GM23248 (cell line): ENCODE results near the gene THOP1. TPM values are rescaled to one million over a fixed set of nuclear protein-coding genes. Genes with fewer than 3 reads are reported as not detected.
"Not testable (repeated sequence)": the region's sequence is repeated elsewhere in the genome, so short reads cannot be mapped to it uniquely, and the experiment has no call there.

Experiments
- DNase-seq: peaks from one replicate; pipeline ENCODE4 v3.0.0-alpha.2; 2015
- H2AFZ ChIP-seq: fragments of 200-600 bp; sonication (generic); 2 replicates; pipeline ENCODE4 v1.6.1; 2016; ENCODE audit warnings: antibody characterized with exemption
- H3F3A ChIP-seq: fragments of 200-600 bp; sonication (generic); 2 replicates; pipeline ENCODE4 v1.6.1; 2016; ENCODE audit warnings: mild to moderate bottlenecking, antibody characterized with exemption, mixed run types; ENCODE audit not compliant: insufficient read depth
- H3K27ac ChIP-seq: fragments of 200-600 bp; sonication (generic); 2 replicates; pipeline ENCODE4 v1.5.1; 2016; ENCODE audit warnings: mild to moderate bottlenecking
- H3K27me3 ChIP-seq: fragments of 200-600 bp; sonication (generic); replicated peaks from 2 replicates; pipeline ENCODE4 v1.6.1; 2016; ENCODE audit warnings: mild to moderate bottlenecking; ENCODE audit not compliant: insufficient read depth
- H3K36me3 ChIP-seq: fragments of 200-600 bp; sonication (generic); 2 replicates; pipeline ENCODE4 v1.6.1; 2016; ENCODE audit warnings: low read depth, mild to moderate bottlenecking
- H3K4me1 ChIP-seq: fragments of 200-600 bp; sonication (generic); 2 replicates; pipeline ENCODE4 v1.6.1; 2016; ENCODE audit warnings: mild to moderate bottlenecking; ENCODE audit not compliant: insufficient read depth
- H3K4me2 ChIP-seq: fragments of 200-600 bp; sonication (generic); one replicate; pipeline ENCODE4 v1.6.1; 2016; ENCODE audit warnings: mild to moderate bottlenecking; ENCODE audit not compliant: unreplicated experiment
- H3K4me3 ChIP-seq: fragments of 200-600 bp; sonication (generic); 2 replicates; pipeline ENCODE4 v1.5.1; 2016; ENCODE audit warnings: mild to moderate bottlenecking
- H3K79me2 ChIP-seq: fragments of 200-600 bp; sonication (generic); 2 replicates; pipeline ENCODE4 v1.6.1; 2016; ENCODE audit warnings: mild to moderate bottlenecking; ENCODE audit not compliant: insufficient read depth
- H3K9ac ChIP-seq: fragments of 200-600 bp; sonication (generic); 2 replicates; pipeline ENCODE4 v1.6.1; 2016; ENCODE audit warnings: mild to moderate bottlenecking
- H3K9me2 ChIP-seq: fragments of 200-600 bp; sonication (generic); 2 replicates; pipeline ENCODE4 v1.6.1; 2016; ENCODE audit warnings: mixed run types, mild to moderate bottlenecking, moderate library complexity; ENCODE audit not compliant: insufficient read depth
- H3K9me3 ChIP-seq: fragments of 200-600 bp; sonication (generic); one replicate; pipeline ENCODE4 v1.6.1; 2017; ENCODE audit warnings: low read depth
- H4K20me1 ChIP-seq: fragments of 200-600 bp; sonication (generic); 2 replicates; pipeline ENCODE4 v1.6.0; 2016; ENCODE audit not compliant: insufficient read depth
- EZH2 ChIP-seq: fragments of 200-600 bp; sonication (generic); IDR thresholded peaks from 2 replicates; pipeline ENCODE4 v1.6.1; 2018; ENCODE audit warnings: antibody characterized with exemption, mild to moderate bottlenecking; ENCODE audit not compliant: insufficient read depth, poor library complexity, severe bottlenecking
- EZH2phosphoT487 ChIP-seq: fragments of 200-600 bp; sonication (generic); IDR thresholded peaks from 2 replicates; pipeline ENCODE4 v1.6.1; 2018; ENCODE audit warnings: antibody characterized with exemption, moderate library complexity, mild to moderate bottlenecking, low read depth; ENCODE audit not compliant: insufficient read depth
- WGBS, 2 experiments: methylation state at CpG; one replicate each; pipeline ENCODE4 v1.1.6; 2015 to 2017; ENCODE audit warnings: low lambda C conversion rate in 2 of 2, low coverage in 1 of 2; ENCODE audit errors: missing lambda C conversion rate in 2 of 2; 5-methylcytosine and 5-hydroxymethylcytosine counted together
- in situ Hi-C: fragments of 300-500 bp; cut with MboI; formaldehyde crosslinking; loops from 2 replicates; pipeline ENCODE4 v1.15.0; 2020
- polyA plus RNA-seq: library from polyadenylated mRNA; unstranded; fragments of >200 nt; fragmentation: Nextera tagmentation; extraction: Ambion mirVana; gene quantifications from 2 replicates; pipeline ENCODE4 v1.2.1, GENCODE V29; 2016
- total RNA-seq: library from RNA; depleted of rRNA; stranded (reverse); fragments of >200 nt; shearing (Covaris generic); gene quantifications from 2 replicates; pipeline ENCODE4 v1.2.3, GENCODE V29; 2014

The THOP1 gene
- total and polyA plus RNA-seq, 2 experiments from 2014 or later, result 64.8 to 136 TPM

- Histone ChIP-seq H3K79me2 (no peaks in the 10 kb centered on the region), H3K4me2 (no peak overlapping the region), H3K4me3 (no peak overlapping the region), H3K36me3 (no peaks in the 10 kb centered on the region), H4K20me1 (no peaks in the 10 kb centered on the region), H3F3A (no peaks in the 10 kb centered on the region), H3K9me3 (no peaks in the 10 kb centered on the region), H3K9me2 (no peaks in the 10 kb centered on the region), H3K27me3 (no peaks in the 10 kb centered on the region), H3K27ac (no peak overlapping the region), H3K4me1 (no peaks in the 10 kb centered on the region), H2AFZ (no peak overlapping the region), H3K9ac (no peak overlapping the region)
- TF ChIP-seq EZH2phosphoT487, result no peak
- TF ChIP-seq EZH2, result no peak
- in situ Hi-C loops, result no loop called here
- WGBS, 2 experiments, result 80% methylated on average over 15 of the region's 15 CpGs
- DNase-seq, result no peak
Measured at GRCh38 chr19:2815923-2816322, 30.6 kb downstream of the THOP1 start.

DNA sequence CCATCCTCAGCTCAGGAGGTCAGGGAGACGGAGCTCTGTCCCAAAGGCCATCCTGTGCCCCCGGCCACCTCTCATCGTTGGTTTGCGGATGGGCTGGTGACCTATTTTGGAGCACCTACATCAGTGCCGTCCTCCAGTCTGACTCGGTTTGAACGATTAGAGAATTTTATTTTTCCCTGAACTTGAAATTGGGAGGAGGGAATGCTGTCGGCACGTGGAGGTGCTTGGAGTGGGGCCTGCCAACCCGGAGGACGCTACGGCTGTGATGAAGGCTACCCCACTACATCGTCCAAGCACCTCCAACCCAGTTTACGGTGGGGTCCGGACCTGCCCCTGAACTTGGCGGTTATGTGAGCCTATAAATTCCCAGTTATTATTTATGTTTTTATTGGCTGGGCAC, 31.3 kb downstream of the THOP1 start:
- H3K4me1 ChIP-seq, result no peaks in the 10 kb centered on the region
- no peaks in the 10 kb centered on the region for H3K9me3 ChIP-seq
- no peaks in the 10 kb centered on the region for H4K20me1 ChIP-seq
- H3K4me3 ChIP-seq, result no peak overlapping the region
- in situ Hi-C loops, result no loop called here
- no peak for TF ChIP-seq EZH2phosphoT487
- H3K9me2 ChIP-seq, result no peaks in the 10 kb centered on the region
- no peak overlapping the region for H2AFZ ChIP-seq
- H3K36me3 ChIP-seq, result no peaks in the 10 kb centered on the region
- no peak overlapping the region for H3K27ac ChIP-seq
- DNase-seq, result no peak
- no peak overlapping the region for H3K9ac ChIP-seq
- WGBS, 2 experiments, result 79 to 80% methylated on average over 16 of the region's 16 CpGs
- no peak overlapping the region for H3K4me2 ChIP-seq
- H3F3A ChIP-seq, result no peaks in the 10 kb centered on the region
- H3K79me2 ChIP-seq, result no peaks in the 10 kb centered on the region
- H3K27me3 ChIP-seq, result no peaks in the 10 kb centered on the region

DNA sequence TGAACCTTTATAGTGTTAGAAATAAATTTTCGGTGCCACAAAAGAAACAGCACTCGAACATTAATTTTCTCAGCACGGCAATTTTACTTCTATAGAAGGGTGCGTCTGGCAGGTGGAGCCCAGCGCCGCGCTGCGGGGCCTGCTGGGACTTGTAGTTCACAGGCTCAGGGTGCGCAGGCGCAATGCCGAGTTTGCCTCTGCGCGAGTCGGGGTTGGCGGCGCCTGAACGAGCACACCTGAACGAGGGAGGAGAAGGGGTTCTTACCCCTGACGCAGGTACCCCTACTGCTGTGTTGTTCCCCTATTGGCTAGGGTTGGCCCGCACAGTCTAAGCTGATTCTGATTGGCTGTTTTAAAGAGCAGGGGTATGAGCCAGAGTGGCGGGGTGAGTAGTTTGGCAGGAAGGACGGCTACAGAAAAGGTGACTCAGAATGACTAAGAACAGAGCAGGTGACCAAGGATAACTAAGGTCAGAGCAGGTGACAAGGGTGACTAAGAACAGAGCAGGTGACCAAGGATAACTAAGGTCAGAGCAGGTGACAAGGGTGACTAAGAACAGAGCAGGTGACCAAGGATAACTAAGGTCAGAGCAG, 32.0 kb downstream of the THOP1 start:
- H3K9me2 ChIP-seq, H3K36me3 ChIP-seq, H2AFZ ChIP-seq, H3K79me2 ChIP-seq, H4K20me1 ChIP-seq, H3K9ac ChIP-seq, H3K27me3 ChIP-seq, H3K4me2 ChIP-seq, H3K27ac ChIP-seq, H3K9me3 ChIP-seq, H3K4me1 ChIP-seq, H3K4me3 ChIP-seq, H3F3A ChIP-seq, in situ Hi-C loops: not testable (repeated sequence)
- DNase-seq, result peak; percentile 42
- 59 to 62% methylated on average over 22 of the region's 22 CpGs for WGBS, 2 experiments

DNA sequence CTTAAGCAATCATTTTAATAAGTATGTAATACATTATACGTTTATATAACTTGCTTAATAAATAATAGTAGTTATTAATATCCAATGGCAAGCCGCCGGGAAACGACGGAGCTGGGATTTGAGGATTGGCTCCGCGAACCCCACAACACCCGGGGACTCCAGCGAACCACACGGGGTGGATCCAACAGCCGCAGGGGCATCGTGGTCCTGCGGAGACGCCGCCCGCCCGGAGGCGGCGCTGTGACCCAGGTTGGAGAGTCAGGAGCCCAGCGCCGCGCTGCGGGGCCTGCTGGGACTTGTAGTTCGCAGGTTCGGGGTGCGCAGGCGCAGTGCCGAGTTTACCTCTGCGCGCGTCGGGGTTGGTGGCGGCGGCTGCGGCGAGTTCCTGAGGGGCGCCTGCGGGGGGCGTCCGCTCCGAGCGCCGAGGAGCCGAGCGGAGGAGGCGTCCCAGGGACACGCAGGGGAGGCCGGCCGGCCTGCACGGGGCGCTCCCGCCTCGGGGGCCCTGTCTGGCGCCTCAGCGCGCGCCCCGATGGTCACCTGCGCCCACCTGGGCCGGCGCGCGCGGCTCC, 34.3 kb downstream of the THOP1 start, which contains the start of gene ZNF554:
Gene ZNF554, plus strand, starts transcription at position 329 of the 572 bp plus-strand sequence. Its CDS starts 204 bp downstream, at position 533.
- H3F3A ChIP-seq, result no peaks in the 10 kb centered on the region
- H3K4me3 ChIP-seq, result peak within 1 kb of the TSS; percentile 77
- peak within 1 kb of the TSS; percentile 94 for H3K4me2 ChIP-seq
- no peaks in the 10 kb centered on the region for H3K9me3 ChIP-seq
- H2AFZ ChIP-seq, result peak within 1 kb of the TSS; percentile 79
- WGBS, 2 experiments, result 1 to 2% methylated on average over 37 to 57 of the region's 64 CpGs
- no peaks in the 10 kb centered on the region for H3K79me2 ChIP-seq
- H3K27ac ChIP-seq, result no peak within 1 kb of the TSS
- H3K4me1 ChIP-seq, result no peaks in the 10 kb centered on the region
- H3K9ac ChIP-seq, result peak within 1 kb of the TSS; percentile 78
- no peaks in the 10 kb centered on the region for H3K27me3 ChIP-seq
- TF ChIP-seq EZH2phosphoT487, result no peak
- no peak for TF ChIP-seq EZH2
- in situ Hi-C loops, result no loop called here
- no peaks in the 10 kb centered on the region for H4K20me1 ChIP-seq
- DNase-seq, result peak; percentile 96
- H3K9me2 ChIP-seq, result no peaks in the 10 kb centered on the region
- no peaks in the 10 kb centered on the region for H3K36me3 ChIP-seq
